Measurements from ENCODE around the gene CENPB.

DNA sequence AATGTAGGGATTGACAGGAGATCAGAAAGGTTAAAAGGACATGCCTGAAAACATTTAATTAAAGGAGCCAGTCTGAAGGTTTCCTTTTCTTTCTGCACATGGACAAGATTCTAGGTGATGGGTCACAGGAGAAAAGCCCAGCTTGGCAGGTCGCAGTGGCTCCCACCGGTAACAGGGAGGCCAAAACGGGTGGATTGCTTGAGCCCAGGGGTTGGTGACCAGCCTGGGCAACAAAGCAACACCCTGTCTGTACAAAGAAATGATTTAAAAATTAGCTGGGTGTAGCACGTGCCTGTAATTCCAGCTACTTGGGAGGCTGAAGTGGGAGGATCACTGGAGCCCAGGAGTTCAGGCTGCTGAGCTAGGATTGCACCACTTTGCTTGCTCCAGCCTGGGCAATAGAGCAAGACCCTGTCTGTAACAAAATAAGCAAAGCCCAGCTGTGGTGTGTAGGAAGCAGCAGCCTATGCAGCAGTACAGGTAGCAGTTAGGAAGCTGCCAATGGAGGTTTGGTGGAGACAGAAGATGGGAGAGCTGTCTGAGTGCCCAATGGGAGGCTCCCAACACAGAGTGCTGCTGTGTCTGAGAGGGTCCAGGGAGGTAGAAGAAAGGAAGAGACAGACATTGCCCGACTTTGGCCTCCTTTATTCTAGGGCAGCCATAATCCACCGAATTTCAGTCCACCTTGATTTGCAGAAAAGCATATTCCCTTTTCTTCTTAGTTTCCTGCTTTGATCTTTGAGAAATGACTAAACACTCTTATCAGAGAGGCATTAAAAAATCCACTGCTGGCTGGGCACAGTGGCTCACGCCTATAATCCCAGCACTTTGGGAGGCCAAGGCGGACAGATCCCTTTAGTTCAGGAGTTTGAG, 26.7 kb upstream of the CENPB start:
- TF ChIP-seq, protein P1, sequence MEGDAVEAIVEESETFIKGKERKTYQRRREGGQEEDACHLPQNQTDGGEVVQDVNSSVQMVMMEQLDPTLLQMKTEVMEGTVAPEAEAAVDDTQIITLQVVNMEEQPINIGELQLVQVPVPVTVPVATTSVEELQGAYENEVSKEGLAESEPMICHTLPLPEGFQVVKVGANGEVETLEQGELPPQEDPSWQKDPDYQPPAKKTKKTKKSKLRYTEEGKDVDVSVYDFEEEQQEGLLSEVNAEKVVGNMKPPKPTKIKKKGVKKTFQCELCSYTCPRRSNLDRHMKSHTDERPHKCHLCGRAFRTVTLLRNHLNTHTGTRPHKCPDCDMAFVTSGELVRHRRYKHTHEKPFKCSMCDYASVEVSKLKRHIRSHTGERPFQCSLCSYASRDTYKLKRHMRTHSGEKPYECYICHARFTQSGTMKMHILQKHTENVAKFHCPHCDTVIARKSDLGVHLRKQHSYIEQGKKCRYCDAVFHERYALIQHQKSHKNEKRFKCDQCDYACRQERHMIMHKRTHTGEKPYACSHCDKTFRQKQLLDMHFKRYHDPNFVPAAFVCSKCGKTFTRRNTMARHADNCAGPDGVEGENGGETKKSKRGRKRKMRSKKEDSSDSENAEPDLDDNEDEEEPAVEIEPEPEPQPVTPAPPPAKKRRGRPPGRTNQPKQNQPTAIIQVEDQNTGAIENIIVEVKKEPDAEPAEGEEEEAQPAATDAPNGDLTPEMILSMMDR (IDR thresholded peaks at IDR 0.05; ENCODE audit: low read depth, low read length, poor library complexity, severe bottlenecking), result no peak
- no peak for TF ChIP-seq EZH2phosphoT487 (IDR thresholded peaks at IDR 0.05; ENCODE audit: borderline replicate concordance, low read length)

Measured in DOHH2 (cell line).